ENCODE measurements around the gene MARCHF2.
A peak's percentile ranks its signal among the peaks of the same experiment; 100 is the strongest.

The MARCHF2 gene

GRCh38 chr19:8453616-8454015 lies 40.5 kb downstream of the MARCHF2 start:
- DNase-seq (ENCODE audit: low read depth, low spot score), result no peak

DNA sequence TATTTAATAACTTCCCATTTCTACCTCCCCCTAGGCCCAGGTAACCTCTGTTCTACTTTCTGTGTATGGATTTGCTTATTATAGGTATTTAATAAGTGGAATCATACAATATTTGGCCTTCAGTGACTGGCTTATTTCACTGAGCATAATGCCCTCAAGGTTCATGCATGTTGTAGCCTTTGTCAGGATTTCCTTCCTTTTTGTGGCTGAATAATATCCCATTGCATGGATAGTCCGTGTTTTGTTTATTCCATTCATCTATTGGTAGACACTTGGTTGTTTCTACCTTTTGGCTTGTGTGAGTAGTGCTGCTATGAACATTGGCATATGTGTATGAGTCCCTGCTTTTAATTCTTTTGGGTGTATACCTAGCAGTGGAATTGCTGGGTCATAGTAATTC lies 41.1 kb downstream of the MARCHF2 start:
- no peak for DNase-seq (ENCODE audit: low read depth, low spot score)

GRCh38 chr19:8455018-8455417 lies 41.9 kb downstream of the MARCHF2 start:
- no peak for DNase-seq (ENCODE audit: low read depth, low spot score)

GRCh38 chr19:8456064-8456463 lies 43.0 kb downstream of the MARCHF2 start:
- no peak for DNase-seq (ENCODE audit: low read depth, low spot score)

- no peak for DNase-seq (ENCODE audit: low read depth, low spot score)
Measured at GRCh38 chr19:8457209-8457608, 44.1 kb downstream of the MARCHF2 start.

DNA sequence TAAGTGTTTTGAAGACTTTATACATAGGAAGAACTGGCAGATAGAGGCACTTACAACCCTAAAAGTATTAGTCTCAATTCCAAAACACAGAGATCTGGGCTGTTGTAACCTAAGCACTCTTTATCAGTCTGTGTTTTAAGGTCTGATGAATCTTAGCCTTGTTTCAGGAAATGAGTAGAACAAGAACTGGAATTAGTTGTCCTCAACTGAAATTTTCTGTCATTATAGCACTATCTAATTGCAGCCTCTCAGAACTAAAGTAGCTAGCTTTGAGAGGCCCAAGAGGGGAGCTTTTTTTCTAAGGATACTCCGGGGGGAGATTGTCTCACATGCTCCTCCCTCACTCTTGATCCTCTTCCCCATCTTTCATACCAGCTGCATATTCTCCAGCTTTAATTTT lies 44.7 kb downstream of the MARCHF2 start:
- DNase-seq (ENCODE audit: low read depth, low spot score), result no peak

DNA sequence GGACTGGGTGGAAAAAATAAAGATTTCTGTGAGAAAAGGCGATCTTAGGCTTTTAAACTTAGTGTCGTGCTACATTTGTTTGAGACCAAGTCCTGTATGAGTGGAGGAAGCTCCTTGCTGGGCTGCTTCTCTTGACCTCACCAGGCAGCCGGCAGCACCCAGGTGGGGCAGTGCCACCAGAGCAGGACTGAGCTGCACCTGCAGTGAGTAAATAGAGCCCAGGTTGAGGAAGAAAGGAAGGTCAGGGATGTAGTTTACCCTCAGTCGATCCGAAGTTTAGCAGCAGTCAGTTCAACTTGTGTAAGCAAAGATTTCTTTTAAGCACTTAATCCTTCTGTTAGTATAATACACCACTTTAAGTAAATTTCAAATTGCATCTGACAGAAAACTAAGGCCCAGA lies 45.3 kb downstream of the MARCHF2 start:
- DNase-seq (ENCODE audit: low read depth, low spot score), result no peak

- no peak for DNase-seq (ENCODE audit: low read depth, low spot score)
Measured at GRCh38 chr19:8459095-8459494, 46.0 kb downstream of the MARCHF2 start.

DNA sequence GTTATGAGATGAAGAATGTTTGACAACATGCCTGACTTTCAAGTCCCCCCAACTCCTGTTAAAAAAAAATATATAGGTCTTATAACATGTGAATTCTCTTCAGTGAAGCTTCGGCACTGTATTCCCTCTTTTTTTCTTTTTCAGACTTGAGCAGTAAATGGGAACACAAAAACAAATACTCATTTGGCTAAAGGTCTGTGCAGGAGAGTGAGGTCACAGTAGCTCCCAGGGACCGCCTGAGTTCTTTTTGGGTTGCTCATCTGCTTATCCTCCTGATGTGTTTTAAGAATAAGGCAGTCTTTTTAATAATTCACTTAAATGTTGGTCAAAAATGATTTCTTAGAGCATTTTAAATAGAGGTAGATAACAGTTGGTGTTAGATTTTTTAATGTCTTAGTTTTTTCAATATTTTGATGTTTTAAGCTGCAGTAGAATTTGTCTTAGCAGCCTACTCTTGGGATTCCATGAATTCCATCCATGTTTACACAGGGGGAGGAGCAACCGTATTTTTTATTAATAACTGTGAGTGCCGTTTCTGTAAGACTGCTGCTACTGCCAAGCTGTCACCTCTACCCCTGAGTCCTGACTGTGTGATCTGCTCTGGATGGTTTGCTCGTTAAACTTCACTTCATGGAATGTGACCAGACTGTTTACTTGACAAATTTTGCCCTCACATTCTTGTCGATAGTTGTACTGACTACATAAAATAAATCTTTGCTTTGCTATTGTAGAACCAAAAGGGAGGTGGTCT lies 46.6 kb downstream of the MARCHF2 start:
- DNase-seq (ENCODE audit: low read depth, low spot score), result peak; percentile 62

DNA sequence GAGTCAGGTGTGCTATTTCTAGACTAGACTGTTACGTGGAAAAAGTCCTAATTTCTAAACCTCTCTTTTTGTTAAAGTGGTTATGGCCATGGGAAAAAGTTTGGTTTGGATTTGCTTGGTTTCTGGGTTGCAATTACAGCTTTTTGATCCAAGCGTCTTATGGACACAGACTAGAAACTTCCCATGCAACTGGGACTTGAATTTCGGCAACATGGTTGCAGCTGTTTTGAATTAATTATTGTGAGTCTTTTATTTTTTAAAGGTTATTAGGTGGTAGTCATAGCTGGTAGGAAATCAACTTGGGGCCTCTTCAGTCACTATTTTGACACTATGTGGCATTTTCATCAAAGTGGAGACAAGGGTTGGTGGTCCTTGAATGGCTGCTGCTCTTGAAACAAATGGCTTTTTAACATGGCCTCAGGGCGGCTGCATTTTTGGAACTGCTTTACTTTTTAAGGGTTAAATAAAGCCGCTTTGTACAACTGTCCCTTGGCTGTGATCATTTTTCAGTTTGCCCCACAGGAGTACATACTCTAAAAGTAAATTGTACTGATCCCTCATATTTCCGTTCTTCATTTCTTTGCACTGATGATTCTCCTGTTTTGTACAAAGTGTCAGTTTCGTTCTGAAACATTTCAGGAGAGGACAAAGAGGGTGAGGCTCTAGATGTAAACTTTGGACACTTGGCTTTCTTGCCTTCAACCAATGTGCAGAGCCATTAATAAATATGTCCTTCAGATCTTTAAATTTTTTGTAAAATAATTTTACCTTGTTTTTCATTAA lies 47.6 kb downstream of the MARCHF2 start:
- DNase-seq (ENCODE audit: low read depth, low spot score), result no peak

- DNase-seq (ENCODE audit: low read depth, low spot score), result no peak
Measured at GRCh38 chr19:8461376-8461775, 48.3 kb downstream of the MARCHF2 start.

- DNase-seq (ENCODE audit: low read depth, low spot score), result no peak
Measured at GRCh38 chr19:8461891-8462290, 48.8 kb downstream of the MARCHF2 start.

GRCh38 chr19:8462571-8462970 lies 49.5 kb downstream of the MARCHF2 start:
- DNase-seq (ENCODE audit: low read depth, low spot score), result peak; percentile 82

- no peak for DNase-seq (ENCODE audit: low read depth, low spot score)
Measured at GRCh38 chr19:8463365-8463764, 50.3 kb downstream of the MARCHF2 start.

GRCh38 chr19:8466018-8466417 lies 52.9 kb downstream of the MARCHF2 start:
- DNase-seq (ENCODE audit: low read depth, low spot score), result no peak

DNA sequence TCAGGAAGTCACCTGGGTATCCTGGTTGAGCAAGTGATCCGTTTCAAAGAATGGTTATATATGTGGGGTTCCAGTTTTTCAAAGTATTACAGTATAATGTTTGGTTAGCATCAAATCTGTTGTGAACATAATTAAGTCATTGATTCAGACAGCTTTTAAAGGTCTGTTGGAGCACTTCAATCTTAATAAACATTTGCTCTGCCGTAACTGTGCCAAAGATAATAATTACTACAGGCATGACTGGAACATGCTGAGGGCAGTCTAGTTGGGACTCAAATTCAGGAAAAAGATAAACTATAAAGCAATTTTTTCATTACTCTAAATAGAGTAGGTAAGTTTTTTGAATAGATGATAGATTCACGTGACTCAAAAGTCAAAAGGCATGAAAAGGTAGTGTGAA lies 55.0 kb downstream of the MARCHF2 start:
- no peak for DNase-seq (ENCODE audit: low read depth, low spot score)

GRCh38 chr19:8468761-8469373 lies 55.8 kb downstream of the MARCHF2 start:
- no peak for DNase-seq (ENCODE audit: low read depth, low spot score)

DNA sequence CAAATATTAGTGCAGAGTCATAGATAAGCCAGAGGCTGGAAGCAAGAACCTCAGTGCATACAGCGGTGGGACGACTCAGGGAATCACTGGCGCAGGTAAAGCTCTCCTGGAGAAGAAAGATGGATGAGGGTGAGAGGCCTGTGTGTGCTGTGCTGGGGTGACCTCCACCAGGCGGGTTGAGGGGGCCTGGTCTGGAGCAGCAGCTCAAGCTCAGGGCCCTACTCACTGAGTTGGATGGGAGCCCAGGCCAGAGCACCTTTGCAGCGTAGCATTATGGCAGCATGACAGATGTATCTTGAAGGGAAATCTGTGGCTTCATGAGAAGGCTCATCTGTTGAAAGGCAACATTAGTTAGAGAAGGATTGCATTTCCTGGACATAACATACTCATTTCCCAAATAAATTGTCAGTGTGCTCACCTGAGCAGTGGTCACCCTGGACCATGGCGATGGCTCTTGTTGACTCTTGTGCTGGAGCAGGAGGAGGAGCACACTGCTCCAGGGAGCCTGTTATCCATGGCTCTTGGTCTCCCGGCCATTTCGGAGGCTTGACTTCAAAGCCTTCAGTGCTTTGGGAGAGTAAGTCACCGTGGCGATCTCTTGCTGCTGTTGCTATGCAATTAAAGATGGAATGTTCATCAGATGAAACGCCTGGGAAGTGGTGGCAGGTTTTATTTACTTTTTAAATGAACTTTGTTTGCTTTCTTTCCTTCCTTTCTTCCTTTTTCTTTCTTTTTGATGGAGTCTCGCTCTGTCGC lies 56.7 kb downstream of the MARCHF2 start:
- DNase-seq (ENCODE audit: low read depth, low spot score), result no peak

GRCh38 chr19:8473648-8474476 lies 60.8 kb downstream of the MARCHF2 start:
- DNase-seq (ENCODE audit: low read depth, low spot score), result no peak

DNA sequence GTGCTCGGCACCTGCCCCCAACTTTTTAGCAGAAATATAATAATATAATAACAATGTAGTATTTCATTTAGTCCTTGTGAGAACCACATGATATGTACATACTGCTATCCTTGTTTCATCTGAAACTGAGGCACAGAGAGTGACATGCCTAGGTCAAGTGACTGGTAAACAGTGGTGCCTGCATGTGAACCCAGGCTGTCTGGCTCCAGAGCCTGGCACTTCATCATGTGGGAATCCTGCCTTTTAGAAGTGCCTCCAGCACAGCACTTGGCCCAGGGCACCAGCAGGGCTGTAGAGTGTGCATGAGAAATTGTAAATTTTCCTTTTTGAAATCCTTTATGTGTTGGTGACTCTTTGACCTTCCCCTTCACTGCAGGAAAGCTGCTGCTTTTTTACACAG lies 61.9 kb downstream of the MARCHF2 start:
- DNase-seq (ENCODE audit: low read depth, low spot score), result no peak

DNA sequence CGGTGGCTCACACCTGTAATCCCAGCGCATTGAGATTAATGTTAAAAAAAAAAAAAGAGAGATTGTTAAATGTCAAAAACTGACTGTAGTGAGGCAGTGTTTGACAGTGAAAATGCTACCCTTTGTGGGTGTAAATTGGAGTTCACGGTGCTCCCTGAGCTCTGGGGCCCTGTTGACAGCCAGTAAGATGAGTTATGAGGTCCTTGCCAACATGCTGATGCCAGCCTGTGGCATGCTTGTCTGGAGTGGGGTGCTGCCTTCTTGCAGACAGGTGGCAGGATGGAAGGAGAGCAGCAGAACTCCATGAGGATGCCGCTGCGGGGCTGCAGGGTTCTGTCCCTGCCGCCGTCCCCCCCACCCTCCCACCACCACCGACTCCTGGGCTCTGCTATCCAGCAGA lies 63.4 kb downstream of the MARCHF2 start:
- DNase-seq (ENCODE audit: low read depth, low spot score), result no peak
